Measurements from ENCODE around the gene ITIH4. TPM values are rescaled to one million over a fixed set of nuclear protein-coding genes. Genes with fewer than 3 reads are reported as not detected.

The ITIH4 gene
- total RNA-seq, 1 donor from 2014 or later: 3.2 TPM

DNA sequence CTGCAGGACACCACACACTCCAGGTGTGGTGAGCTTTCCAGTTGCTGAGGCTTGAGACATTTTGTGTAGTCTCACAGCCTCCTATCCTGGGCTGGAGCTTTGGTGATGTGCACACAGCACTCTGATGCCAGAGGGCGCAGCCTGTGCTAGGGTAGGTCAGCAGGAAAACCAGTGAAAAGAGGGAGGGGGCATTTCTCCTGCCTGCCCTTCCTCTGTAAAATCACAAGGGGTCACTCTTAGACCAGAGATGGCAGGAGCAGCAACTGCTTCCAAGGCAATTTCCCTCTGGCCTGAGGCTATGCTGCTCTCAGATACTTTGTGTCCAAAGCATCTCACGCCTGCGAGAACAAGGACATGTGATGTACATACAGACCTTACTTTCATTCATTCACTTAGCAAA lies 20.9 kb upstream of the ITIH4 start:
- DNase-seq (ENCODE audit: low spot score): no peak

GRCh38 chr3:52849656-52850055 lies 19.2 kb upstream of the ITIH4 start:
- intact Hi-C loops (cut with DNase I): loop anchor here (5.0 kb wide), 2 partner anchors 48 to 223 kb away; partner anchors contain the start of gene STIMATE
- DNase-seq (ENCODE audit: low spot score): no peak

More for the DNA sequence above, 20.9 kb upstream of the ITIH4 start:
- intact Hi-C loops (cut with DNase I): loop anchor here (5.0 kb wide), 1 partner anchor 221 kb away; no protein-coding TSS in a partner anchor

DNA sequence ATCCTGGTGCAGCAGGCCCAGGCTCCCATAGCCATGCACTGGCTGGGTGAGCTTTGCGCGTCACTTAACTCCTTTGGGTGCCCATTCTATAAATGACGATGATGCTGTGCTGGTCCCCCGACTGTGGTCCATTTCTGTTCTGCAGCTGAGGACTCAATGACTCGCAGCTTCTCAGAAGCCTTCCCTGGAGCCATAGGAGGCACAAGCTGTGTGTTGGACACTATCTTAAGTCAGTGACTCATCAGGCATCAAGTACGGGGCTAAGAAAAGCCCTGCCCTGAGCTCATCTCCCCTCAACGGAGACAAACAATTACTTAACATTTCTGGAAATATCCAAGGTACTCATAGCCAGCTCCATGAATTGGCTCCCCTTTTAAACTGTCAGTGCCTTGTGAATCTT lies 18.1 kb upstream of the ITIH4 start:
- intact Hi-C loops (cut with DNase I): loop anchor here (5.0 kb wide), 1 partner anchor 49 kb away; the partner anchor contains the start of gene STIMATE
- DNase-seq (ENCODE audit: low spot score): no peak

GRCh38 chr3:52847726-52848125 lies 17.3 kb upstream of the ITIH4 start:
- intact Hi-C loops (cut with DNase I): loop anchor here (5.0 kb wide), 1 partner anchor 50 kb away; the partner anchor contains the start of gene STIMATE
- DNase-seq (ENCODE audit: low spot score): no peak

GRCh38 chr3:52847241-52847640 lies 16.8 kb upstream of the ITIH4 start:
- intact Hi-C loops (cut with DNase I): loop anchor here (5.0 kb wide), 1 partner anchor 50 kb away; the partner anchor contains the start of gene STIMATE
- no peak for DNase-seq (ENCODE audit: low spot score)

DNA sequence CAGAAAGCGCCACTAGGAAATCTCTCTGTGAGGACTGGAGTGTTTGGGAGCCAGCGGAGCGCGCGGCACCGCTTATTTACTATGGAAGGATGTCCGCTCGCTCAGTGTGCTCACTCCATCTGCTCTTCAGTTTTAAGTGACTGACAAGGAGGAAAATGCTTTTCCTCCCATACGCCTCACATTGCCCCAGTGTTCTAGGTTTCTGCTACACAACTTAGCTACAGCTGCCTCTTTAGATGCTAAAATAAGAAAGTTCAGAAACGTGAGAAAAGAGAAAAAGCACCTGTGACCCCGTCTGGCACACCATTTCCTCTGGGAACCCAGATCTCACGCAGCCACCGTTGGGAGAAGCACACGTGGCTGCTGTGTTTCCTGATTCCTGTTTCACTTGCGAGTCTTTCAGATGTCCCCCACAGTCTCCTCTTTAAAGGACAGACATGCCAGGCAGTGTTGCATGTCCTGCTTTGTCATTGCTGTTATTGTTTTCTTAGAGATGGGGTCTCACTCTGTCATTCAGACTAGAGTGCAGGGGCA lies 16.0 kb upstream of the ITIH4 start:
- no peak for DNase-seq (ENCODE audit: low spot score)
- intact Hi-C loops (cut with DNase I): loop anchor here (5.0 kb wide), 1 partner anchor 51 kb away; the partner anchor contains the start of gene STIMATE

DNA sequence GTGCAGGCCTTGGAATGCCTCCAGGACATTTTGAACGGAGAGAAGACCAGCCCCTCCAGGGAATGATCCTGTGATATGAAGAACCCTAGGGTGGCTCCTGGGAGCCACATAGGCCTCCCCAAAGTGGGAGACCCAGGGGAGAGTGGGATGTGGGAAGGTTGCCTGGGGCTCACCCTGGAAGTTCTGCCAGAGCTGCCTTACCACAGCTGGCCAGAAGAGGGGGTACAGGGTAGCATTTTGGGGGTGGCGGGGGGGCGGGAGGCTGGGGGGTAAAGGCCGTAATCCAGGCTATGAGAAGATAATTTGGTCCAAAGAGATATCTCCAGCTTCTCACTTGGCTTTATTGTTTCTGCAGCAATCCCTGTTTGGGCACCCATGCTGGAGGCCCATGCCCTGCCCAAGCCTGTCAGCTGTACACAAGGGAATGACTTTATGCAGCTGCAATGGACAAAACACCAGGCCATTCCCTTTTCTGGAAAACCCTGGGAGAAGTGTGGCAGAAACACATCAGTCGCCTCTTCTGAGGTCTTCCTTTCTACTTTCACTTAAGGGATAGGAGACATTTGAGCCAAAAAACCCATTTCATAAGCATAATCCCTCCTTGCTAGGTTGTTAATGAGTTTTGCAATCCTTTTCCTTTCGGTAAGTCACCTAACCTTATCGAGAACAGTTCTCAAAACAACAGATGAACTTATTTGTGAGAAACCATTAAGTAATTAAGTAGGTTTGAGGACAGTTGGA lies 15.4 kb upstream of the ITIH4 start:
- intact Hi-C loops (cut with DNase I): loop anchor here (5.0 kb wide), 1 partner anchor 51 kb away; the partner anchor contains the start of gene STIMATE
- DNase-seq (ENCODE audit: low spot score): no peak

- DNase-seq (ENCODE audit: low spot score): no peak
- intact Hi-C loops (cut with DNase I): loop anchor here (5.0 kb wide), 1 partner anchor 52 kb away; the partner anchor contains the start of gene STIMATE
These were observed 14.7 kb upstream of the ITIH4 start for GRCh38 chr3:52845157-52845556.

GRCh38 chr3:52844290-52844975 lies 14.0 kb upstream of the ITIH4 start:
- no peak for DNase-seq (ENCODE audit: low spot score)

DNA sequence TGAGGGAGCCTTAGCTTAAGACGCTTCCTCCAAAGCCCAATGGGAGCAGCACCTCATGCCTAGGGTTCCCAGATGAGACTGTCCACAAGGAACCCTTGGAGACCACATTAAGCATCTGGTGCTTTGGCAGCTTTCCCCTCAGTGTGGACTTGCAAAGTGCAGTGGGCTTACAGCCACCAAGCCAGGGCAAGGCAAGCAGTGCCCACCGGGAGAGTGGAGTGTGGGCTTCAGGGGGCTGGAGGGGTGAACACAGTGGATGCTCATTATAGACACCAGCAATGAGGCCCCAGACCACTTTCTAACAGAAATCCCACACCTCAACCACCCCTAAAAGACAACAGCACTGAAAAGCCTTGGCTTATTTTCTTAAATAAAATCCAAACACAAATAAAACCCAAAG lies 13.4 kb upstream of the ITIH4 start:
- intact Hi-C loops (cut with DNase I): no loop called here

More at GRCh38 chr3:52844290-52844975, 14.0 kb upstream of the ITIH4 start:
- intact Hi-C loops (cut with DNase I): no loop called here

DNA sequence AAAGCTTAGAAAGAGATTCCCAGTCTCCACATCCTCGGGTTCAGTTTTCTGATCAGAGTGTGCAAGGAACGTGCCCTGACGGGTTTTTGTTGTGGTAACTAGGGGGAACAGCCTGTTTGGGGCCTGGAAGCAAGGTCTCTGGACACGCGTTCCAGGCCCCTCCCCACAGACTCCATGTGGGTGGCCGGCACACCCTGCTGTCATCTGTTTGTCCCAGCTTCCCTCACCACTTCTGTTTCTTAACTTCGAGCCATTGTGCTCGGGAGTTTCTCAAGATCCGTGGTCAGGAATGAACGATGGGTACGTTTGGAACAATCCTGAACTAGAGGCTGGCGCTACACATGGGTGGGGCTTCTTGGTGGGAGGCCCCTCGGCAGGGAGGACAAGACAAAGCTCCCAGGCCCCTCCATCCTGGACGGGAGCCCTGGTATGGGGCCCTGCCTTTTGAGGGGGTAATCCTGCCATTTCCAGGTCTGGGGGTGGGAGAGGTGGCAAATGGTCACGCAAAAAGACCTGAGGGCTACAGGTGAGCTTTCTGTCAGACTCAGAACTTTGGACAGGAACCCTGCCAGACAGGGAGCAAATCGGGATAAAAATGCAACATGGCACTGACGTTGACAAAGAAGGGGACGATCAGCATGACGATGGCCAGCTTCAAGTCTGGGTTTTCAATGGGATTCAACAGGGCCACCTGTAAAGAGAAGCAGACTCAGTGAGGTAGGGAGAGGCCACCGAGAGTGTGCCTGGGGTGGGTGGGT lies 12.8 kb upstream of the ITIH4 start:
- intact Hi-C loops (cut with DNase I): no loop called here
- DNase-seq (ENCODE audit: low spot score): no peak

More for the DNA sequence above, 13.4 kb upstream of the ITIH4 start:
- no peak for DNase-seq (ENCODE audit: low spot score)

- intact Hi-C loops (cut with DNase I): no loop called here
These were observed 12.0 kb upstream of the ITIH4 start for GRCh38 chr3:52842424-52842823.

GRCh38 chr3:52841981-52842340 lies 11.5 kb upstream of the ITIH4 start:
- intact Hi-C loops (cut with DNase I): no loop called here
- DNase-seq (ENCODE audit: low spot score): no peak

More at GRCh38 chr3:52842424-52842823, 12.0 kb upstream of the ITIH4 start:
- peak; percentile 84 for DNase-seq (ENCODE audit: low spot score)

GRCh38 chr3:52841211-52841980 lies 10.9 kb upstream of the ITIH4 start:
- intact Hi-C loops (cut with DNase I): no loop called here
- DNase-seq (ENCODE audit: low spot score): no peak

DNA sequence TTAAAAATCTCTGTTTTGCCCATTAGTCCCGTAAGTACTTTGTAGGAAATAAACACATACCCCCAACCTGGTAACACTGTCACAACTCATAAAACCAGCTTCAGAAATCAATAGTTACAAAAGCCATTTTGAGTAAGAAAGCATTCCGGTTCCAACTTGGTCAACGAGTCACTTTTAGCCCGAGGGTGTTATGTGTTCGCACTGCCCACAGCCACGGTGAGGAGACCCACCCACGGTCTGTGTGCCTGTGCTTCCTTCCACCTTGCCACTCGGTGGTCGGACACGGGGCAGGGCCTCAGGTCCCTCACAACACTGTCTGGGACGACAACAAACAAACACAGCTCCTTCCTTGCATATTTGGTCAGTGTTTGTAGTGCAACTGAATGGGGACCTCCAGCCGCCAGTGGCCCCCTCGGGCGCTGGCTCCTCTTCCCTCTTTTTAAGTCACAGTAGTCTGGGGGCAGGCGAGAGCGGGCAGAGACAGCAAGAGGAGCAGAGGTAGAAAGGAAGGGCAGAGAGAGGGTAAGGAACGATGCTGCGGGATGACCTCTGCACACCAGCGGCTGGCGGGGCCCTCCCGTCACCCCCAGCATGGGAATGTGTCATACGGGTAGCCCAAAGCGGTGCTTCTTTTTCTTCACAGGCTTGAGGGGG lies 9.5 kb upstream of the ITIH4 start:
- no peak for DNase-seq (ENCODE audit: low spot score)
- intact Hi-C loops (cut with DNase I): no loop called here

- intact Hi-C loops (cut with DNase I): no loop called here
- no peak for DNase-seq (ENCODE audit: low spot score)
These were observed 8.8 kb upstream of the ITIH4 start for GRCh38 chr3:52839268-52839575.

- DNase-seq (ENCODE audit: low spot score): no peak
- intact Hi-C loops (cut with DNase I): no loop called here
These were observed 8.2 kb upstream of the ITIH4 start for GRCh38 chr3:52838561-52839267.

- DNase-seq (ENCODE audit: low spot score): no peak
- intact Hi-C loops (cut with DNase I): no loop called here
These were observed 6.5 kb upstream of the ITIH4 start for GRCh38 chr3:52836986-52837385.
